Spleen (tissue), 11 donors: ENCODE measurements around the gene IL12B. TPM values are rescaled to one million over a fixed set of nuclear protein-coding genes. Genes with fewer than 3 reads are reported as not detected.

Experiments
- polyA plus RNA-seq, 3 donors: library from polyadenylated mRNA; stranded (reverse); fragments of 200-250 nt; gene quantifications; one replicate each; pipeline ENCODE4 v1.2.1, GENCODE V29; 2013
- small RNA-seq, 4 donors: library from RNA; depleted of rRNA; stranded (forward); fragments of <200 nt; gene quantifications; one replicate each; pipeline ENCODE3, GENCODE V24; 2016
- total RNA-seq, 7 donors: library from RNA; depleted of rRNA in 3 of 7; stranded (reverse); fragments of >200 nt in 3 of 7; fragmentation: NEBNext Ultra II Directional in 4 of 7; extraction: Animal tissue kit (Norgen Biotek cat#: 25700) in 4 of 7; gene quantifications; one replicate each; pipeline versions ENCODE4 v1.1.0 to v1.2.1, GENCODE V29; 2016 to 2021
- donor health status: healthy with polysubstance abuse.
- donor health status: DM: no; HTN: no; CAD: no; lungs with moderate emphysema.
- donor health status: DM: no; HTN: no; CAD: no.
- donor health status: Bipolar disorder and iron deficiency.
- donor health status: healthy.
- donor health status: DM: no; HTN: no; CAD: no.
- donor health status: DM: yes; HTN: yes; CAD: no.

IL12B gene
- total and polyA plus RNA-seq, 10 donors = 0.06 to 0.29 (median 0.15) TPM; not detected in 6

Small RNA genes lying within 50 kb of the gene (small RNA-seq; reads per million reads assigned to genes)
- gene RNU4ATAC2P = 0 reads per million in 4 donors

Other genes starting within 250 kb of the IL12B start
- 10 to 100 TPM; 19.6 to 56.2 (median 34.8) TPM for gene EBF1, start 230.6 kb downstream of the IL12B start, total RNA-seq
- gene EBF1, start 230.6 kb downstream of the IL12B start, polyA plus RNA-seq = 1 to 10 TPM; 6.8 to 8.8 (median 7.9) TPM
- 10 to 100 TPM; 57.7 to 90.7 (median 72.6) TPM for gene RNF145, start 120.9 kb downstream of the IL12B start, total RNA-seq
- gene RNF145, start 120.9 kb downstream of the IL12B start, polyA plus RNA-seq = 10 to 100 TPM; 27.6 to 40.0 (median 36.5) TPM
- 10 to 100 TPM; 25.4 to 33.0 (median 28.6) TPM for gene UBLCP1, start 67.2 kb downstream of the IL12B start, total RNA-seq
- 10 to 100 TPM; 29.7 to 44.8 (median 32.9) TPM for gene UBLCP1, start 67.2 kb downstream of the IL12B start, polyA plus RNA-seq